PC-3 (cell line): Measurements from ENCODE around the gene ACER3. TPM values are rescaled to one million over a fixed set of nuclear protein-coding genes. Genes with fewer than 3 reads are reported as not detected.

Experiments used
- ATAC-seq: fragments of 200-7000 bp; cut with Tn5 transposase; 2 replicates; pipeline ENCODE4 v1.9.1; 2020; ENCODE audit warnings: mild to moderate bottlenecking, moderate library complexity
- BruUV-seq: library from RNA; stranded (reverse); fragments of 400-500 nt; replicated peaks from 2 replicates; lab custom pipeline; 2021; lab: Mats Ljungman, UMichigan
- CTCF ChIA-PET: fragments of 300-600 bp; sonication (Branson Sonifier 250); formaldehyde crosslinking; loops from one replicate; lab custom pipeline; 2022; ENCODE audit warnings: antibody characterized with exemption; lab: Charles Lee
- POLR2A ChIA-PET: fragments of 300-600 bp; sonication (Branson Sonifier 250); formaldehyde crosslinking; loops from one replicate; lab custom pipeline; 2022; ENCODE audit warnings: antibody characterized with exemption; ENCODE audit not compliant: unreplicated experiment; lab: Charles Lee
- DNase-seq: peaks from one replicate; pipeline ENCODE4 v3.0.0-alpha.2; 2015
- H2AFZ ChIP-seq: fragments of 300-600 bp; sonication (generic); 2 replicates; pipeline ENCODE4 v1.6.0; 2016; ENCODE audit warnings: antibody characterized with exemption, low read length
- H3F3A ChIP-seq: fragments of 300-600 bp; sonication (generic); one replicate; pipeline ENCODE4 v1.6.0; 2017; ENCODE audit warnings: antibody characterized with exemption, low read length, control low read depth, mild to moderate bottlenecking; ENCODE audit not compliant: unreplicated experiment
- H3K27ac ChIP-seq: fragments of 300-600 bp; sonication (generic); 2 replicates; pipeline ENCODE4 v1.5.1; 2016; ENCODE audit warnings: mild to moderate bottlenecking, low read length
- H3K27me3 ChIP-seq: fragments of 300-600 bp; sonication (generic); 2 replicates; pipeline ENCODE4 v1.6.1; 2016; ENCODE audit warnings: low read length, mixed read lengths
- H3K36me3 ChIP-seq: fragments of 300-600 bp; sonication (generic); 2 replicates; pipeline ENCODE4 v1.6.1; 2016; ENCODE audit warnings: low read depth, mixed run types, low read length, mixed read lengths
- H3K4me1 ChIP-seq: fragments of 300-600 bp; sonication (generic); 2 replicates; pipeline ENCODE4 v1.5.1; 2016; ENCODE audit warnings: low read length; ENCODE audit not compliant: insufficient read depth
- H3K4me2 ChIP-seq: fragments of 300-600 bp; sonication (generic); 2 replicates; pipeline ENCODE4 v1.6.0; 2016; ENCODE audit warnings: low read length
- H3K4me3 ChIP-seq: fragments of 300-600 bp; sonication (generic); 2 replicates; pipeline ENCODE4 v1.5.1; 2016; ENCODE audit warnings: mild to moderate bottlenecking, low read length, mixed read lengths
- H3K79me2 ChIP-seq: fragments of 300-600 bp; sonication (generic); 2 replicates; pipeline ENCODE4 v1.6.1; 2017; ENCODE audit warnings: low read length, mixed read lengths
- H3K9ac ChIP-seq: fragments of 300-600 bp; sonication (generic); 2 replicates; pipeline ENCODE4 v1.6.0; 2016; ENCODE audit warnings: mild to moderate bottlenecking, low read length
- H3K9me2 ChIP-seq: fragments of 300-600 bp; sonication (generic); replicated peaks from 2 replicates; pipeline ENCODE4 v1.6.1; 2016; ENCODE audit warnings: mixed run types, low read length, mixed read lengths
- H3K9me3 ChIP-seq: fragments of 300-600 bp; sonication (generic); 2 replicates; pipeline ENCODE4 v1.6.1; 2016; ENCODE audit warnings: low read length, mixed read lengths
- H4K20me1 ChIP-seq: fragments of 300-600 bp; sonication (generic); 2 replicates; pipeline ENCODE4 v1.6.1; 2016; ENCODE audit warnings: low read length, mixed read lengths
- CTCF ChIP-seq: fragments of 300-600 bp; sonication (generic); conservative IDR thresholded peaks from 2 replicates; pipeline ENCODE4 v1.5.1; 2017; ENCODE audit warnings: antibody characterized with exemption, low read depth, mild to moderate bottlenecking, low read length
- EZH2 ChIP-seq: fragments of 300-600 bp; sonication (generic); IDR thresholded peaks from one replicate; pipeline ENCODE4 v1.6.1; 2017; ENCODE audit warnings: antibody characterized with exemption, mild to moderate bottlenecking, low read length; ENCODE audit not compliant: unreplicated experiment
- EZH2phosphoT487 ChIP-seq: fragments of 300-600 bp; sonication (generic); IDR thresholded peaks from 2 replicates; pipeline ENCODE4 v1.6.1; 2018; ENCODE audit warnings: mild to moderate bottlenecking, antibody characterized with exemption, low read length, borderline replicate concordance
- intact Hi-C: fragments of 100-400 bp; cut with micrococcal nuclease; formaldehyde crosslinking; loops from 2 replicates; pipeline ENCODE4 v1.9.0; 2023
- total RNA-seq: library from RNA; depleted of rRNA; stranded (reverse); fragments of >200 nt; gene quantifications from 2 replicates; pipeline ENCODE4 v1.2.3, GENCODE V29; 2014

Gene ACER3
- total RNA-seq, 1 experiment from 2014 or later, result 17.3 TPM

- Histone ChIP-seq H2AFZ (peak overlapping the region; percentile 17; the same call in 1 of the 2 replicates), H3F3A (peaks cover 1% of the 10 kb centered on the region), H3K4me1 (peaks cover 17% of the 10 kb centered on the region), H3K9ac (no peak overlapping the region), H3K9me3 (no peaks in the 10 kb centered on the region), H3K36me3 (no peaks in the 10 kb centered on the region), H3K4me3 (no peak overlapping the region), H3K79me2 (no peaks in the 10 kb centered on the region), H3K27ac (no peak overlapping the region), H4K20me1 (no peaks in the 10 kb centered on the region), H3K27me3 (no peaks in the 10 kb centered on the region), H3K9me2 (no peaks in the 10 kb centered on the region), H3K4me2 (peak overlapping the region; percentile 39)
- ATAC-seq (peak; percentile 76), DNase-seq (peak; percentile 82)
- ChIA-PET CTCF (no interaction called here), POLR2A (no interaction called here)
- intact Hi-C loops, result no loop called here
- no TSS peak for BruUV-seq
- no peak for TF ChIP-seq CTCF
Measured at GRCh38 chr11:76830639-76831327, 29.9 kb upstream of the ACER3 start.

GRCh38 chr11:76831686-76832310 is 28.9 kb upstream of the ACER3 start:
- TF ChIP-seq EZH2 (no peak), CTCF (no peak), EZH2phosphoT487 (no peak)
- H3K27ac ChIP-seq, result no peak overlapping the region
- no peak overlapping the region for H3K4me3 ChIP-seq
- H3K9me2 ChIP-seq, result no peaks in the 10 kb centered on the region
- no peak overlapping the region for H2AFZ ChIP-seq
- ChIA-PET POLR2A (no interaction called here), CTCF (no interaction called here)
- H3K9ac ChIP-seq, result no peak overlapping the region
- no peak overlapping the region for H3K4me2 ChIP-seq
- no peaks in the 10 kb centered on the region for H3K79me2 ChIP-seq
- no TSS peak for BruUV-seq
- no peaks in the 10 kb centered on the region for H4K20me1 ChIP-seq
- no peaks in the 10 kb centered on the region for H3K36me3 ChIP-seq
- no peaks in the 10 kb centered on the region for H3K27me3 ChIP-seq
- H3F3A ChIP-seq, result peaks cover 3% of the 10 kb centered on the region
- ATAC-seq (no peak), DNase-seq (no peak)
- intact Hi-C loops, result no loop called here
- H3K9me3 ChIP-seq, result no peaks in the 10 kb centered on the region
- peaks cover 23% of the 10 kb centered on the region for H3K4me1 ChIP-seq

- Histone ChIP-seq H4K20me1 (no peaks in the 10 kb centered on the region), H3K9me3 (no peaks in the 10 kb centered on the region), H3K27me3 (no peaks in the 10 kb centered on the region), H3K36me3 (no peaks in the 10 kb centered on the region), H3K9ac (no peak overlapping the region), H3F3A (peaks cover 3% of the 10 kb centered on the region), H2AFZ (no peak overlapping the region), H3K4me1 (peaks cover 29% of the 10 kb centered on the region), H3K4me2 (no peak overlapping the region), H3K79me2 (no peaks in the 10 kb centered on the region), H3K9me2 (no peaks in the 10 kb centered on the region), H3K4me3 (no peak overlapping the region), H3K27ac (no peak overlapping the region)
- ChIA-PET POLR2A (no interaction called here), CTCF (no interaction called here)
- ATAC-seq (no peak), DNase-seq (no peak)
- TF ChIP-seq CTCF (no peak), EZH2phosphoT487 (no peak), EZH2 (no peak)
- BruUV-seq, result no TSS peak
- intact Hi-C loops, result no loop called here
Measured at GRCh38 chr11:76832361-76832760, 28.4 kb upstream of the ACER3 start.
